Activated CD8-positive, alpha-beta memory T cell treated with anti-CD3 and anti-CD28 coated beads, Interleukin-2, amount 50 U/mL, for 1 hour (primary cell): ENCODE measurements around the gene WRAP73.

Experiments
- DNase-seq: peaks from one replicate; pipeline ENCODE4 v3.0.0-alpha.2; 2020; ENCODE audit errors: extremely low read depth

Gene WRAP73, protein sequence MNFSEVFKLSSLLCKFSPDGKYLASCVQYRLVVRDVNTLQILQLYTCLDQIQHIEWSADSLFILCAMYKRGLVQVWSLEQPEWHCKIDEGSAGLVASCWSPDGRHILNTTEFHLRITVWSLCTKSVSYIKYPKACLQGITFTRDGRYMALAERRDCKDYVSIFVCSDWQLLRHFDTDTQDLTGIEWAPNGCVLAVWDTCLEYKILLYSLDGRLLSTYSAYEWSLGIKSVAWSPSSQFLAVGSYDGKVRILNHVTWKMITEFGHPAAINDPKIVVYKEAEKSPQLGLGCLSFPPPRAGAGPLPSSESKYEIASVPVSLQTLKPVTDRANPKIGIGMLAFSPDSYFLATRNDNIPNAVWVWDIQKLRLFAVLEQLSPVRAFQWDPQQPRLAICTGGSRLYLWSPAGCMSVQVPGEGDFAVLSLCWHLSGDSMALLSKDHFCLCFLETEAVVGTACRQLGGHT

DNA sequence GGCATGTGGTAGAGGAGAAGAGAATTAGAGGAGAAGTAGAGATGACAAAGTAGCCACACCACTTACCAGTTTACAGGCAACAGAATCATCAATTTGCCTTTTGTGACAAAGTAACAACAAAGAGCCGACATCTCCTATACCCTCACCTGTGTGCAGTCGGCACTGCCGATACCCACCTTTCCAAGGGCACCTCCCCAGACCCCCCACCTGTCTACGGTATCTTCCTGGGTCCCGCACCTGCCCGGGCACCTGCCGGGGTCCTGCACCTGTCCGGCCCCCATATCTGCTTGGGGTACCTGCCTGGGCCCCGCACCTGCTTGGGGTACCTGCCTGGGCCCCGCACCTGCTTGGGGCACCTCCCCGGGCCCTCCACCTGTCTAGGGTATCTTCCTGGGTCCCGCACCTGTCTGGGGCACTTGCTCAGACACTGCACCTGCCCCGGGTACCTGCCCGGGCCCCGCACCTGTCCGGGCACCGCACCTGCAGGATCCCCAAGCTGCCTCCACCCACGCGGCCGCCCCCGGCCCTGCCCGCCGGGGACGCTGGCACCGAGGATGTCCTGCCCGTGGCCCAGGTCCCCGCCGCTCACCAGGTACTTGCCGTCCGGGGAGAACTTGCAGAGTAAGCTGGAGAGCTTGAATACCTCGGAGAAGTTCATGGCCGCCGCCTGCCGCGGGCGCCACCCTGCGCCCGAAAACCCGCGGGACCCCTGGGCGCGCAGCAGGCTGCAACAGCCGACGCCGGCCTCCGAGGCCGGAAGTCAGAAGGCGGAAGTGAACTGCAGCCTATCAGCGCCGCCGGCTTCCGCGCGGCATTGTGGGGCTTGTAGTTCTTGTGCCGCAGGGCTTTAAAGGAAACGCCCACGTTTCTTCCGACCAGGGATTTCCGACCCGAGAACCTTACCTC lies at the start of gene WRAP73:
Gene WRAP73 (minus strand): TSS at position 762 of the 906 bp plus-strand sequence. CDS start 104 bp downstream, at position 658.
- peak; percentile 55 for DNase-seq

DNA sequence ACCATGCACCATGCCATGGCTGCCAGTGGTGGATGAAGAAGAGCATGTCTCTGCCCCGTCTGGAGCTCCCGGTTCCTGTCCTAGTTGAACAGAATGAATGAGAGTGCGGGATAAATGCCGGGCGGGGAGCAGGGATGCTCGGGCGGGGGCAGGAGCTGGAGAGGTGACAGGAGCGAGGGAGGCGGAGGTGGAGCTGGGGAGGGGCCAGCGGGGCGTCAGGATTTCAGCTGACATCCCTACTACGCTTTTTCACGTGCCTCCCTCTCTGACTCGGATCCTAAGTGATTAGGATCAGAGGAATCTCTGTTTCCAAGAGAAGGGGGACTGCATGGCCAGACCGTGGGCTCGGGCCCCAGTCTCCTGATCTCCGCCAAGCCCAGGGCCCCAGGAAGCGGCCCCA lies 49.7 kb upstream of the WRAP73 start:
- DNase-seq = no peak

DNA sequence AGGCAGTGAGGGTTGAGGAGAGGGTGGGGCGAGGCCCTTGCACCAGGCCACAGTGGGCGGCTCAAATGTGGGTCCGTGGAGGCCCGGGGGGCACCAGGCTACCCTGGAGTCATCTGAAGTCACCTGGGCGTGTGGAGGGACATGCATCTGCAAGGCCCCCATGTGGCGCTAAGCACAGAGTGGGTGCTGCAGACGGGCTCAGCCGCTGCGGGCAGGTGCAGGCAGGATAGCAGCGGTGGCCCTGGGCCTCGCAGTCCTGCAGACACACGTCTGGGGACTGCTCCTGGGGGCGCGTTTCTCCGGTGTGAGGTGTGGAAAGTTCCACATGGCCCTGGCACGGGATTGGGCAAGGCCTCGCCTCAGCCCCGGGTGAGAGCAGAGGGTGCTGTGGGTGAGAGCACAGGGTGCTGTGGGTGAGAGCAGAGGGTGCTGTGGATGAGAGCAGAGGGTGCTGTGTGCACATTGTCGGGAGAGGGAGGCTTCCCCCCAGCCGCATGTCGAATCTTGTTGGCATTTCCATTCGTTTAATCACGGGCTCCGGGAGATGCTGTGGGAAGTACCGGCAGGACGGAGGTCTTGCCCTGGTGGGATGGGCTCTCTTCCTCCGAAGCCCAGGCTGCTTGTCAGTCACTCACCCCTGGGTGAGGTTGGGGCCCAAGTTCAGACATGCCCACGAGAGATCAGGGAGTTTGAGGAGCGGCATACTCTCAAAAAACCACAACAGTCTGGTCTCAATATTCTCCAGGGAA lies 48.9 kb upstream of the WRAP73 start:
- no peak for DNase-seq

DNA sequence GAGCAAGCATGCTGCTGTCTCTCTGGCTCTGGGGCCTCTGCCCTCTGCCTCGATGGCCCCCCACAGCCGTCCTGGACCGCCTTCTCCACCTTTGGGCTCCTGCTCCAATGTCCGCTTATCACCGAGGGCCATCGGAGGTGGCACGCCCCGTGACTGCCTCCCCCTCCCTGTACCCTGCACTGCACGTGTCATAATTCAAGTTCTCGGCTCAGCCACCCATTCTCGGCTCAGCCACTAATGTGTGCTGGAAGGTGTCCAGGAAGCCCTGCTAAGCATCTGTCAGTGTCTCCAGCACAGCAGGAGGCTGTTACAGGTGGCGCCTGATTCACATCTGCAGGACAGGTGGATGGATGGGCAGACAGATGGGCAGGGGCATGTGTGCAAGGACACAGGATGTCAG lies 47.9 kb upstream of the WRAP73 start:
- no peak for DNase-seq

DNA sequence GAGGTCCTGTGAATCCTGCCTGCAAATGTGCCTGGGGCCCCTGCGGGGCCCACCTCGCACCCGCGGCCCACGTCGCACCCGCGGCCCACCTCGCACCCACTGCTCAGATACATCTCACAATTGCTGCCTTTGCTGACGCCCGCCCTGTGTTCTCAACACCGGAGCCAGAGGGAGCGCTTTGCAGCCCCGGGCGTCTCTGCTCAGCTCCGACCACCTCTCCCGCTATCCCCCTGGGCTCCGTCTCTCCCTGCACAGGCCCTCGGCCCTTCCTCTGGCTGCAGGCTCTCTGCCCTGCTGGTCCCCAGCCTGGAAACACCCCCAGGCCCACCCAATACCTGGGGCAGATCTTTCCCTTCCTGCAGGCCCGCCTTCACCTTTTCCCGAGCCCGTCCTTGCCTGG lies 47.2 kb upstream of the WRAP73 start:
- DNase-seq = no peak

DNA sequence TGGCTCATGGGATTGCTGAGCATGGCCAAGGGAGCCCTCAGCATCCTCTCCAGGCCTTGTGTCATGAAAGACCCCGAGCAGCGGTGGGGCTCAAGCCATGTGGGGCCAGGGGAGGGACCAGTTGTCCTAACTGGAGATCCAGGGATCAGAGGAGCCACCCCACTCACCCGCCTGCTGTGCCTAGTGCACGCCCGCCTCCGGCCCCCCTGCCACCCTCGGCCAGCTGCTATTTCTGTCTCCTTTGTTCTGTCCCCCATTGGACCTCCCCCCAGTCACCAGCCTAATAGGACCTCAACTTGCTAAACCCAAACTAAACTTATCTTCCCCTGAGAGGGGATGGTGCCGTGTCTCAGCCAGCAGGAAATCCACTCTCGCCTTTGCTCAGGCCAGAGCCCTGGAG lies 46.8 kb upstream of the WRAP73 start:
- DNase-seq = no peak

DNA sequence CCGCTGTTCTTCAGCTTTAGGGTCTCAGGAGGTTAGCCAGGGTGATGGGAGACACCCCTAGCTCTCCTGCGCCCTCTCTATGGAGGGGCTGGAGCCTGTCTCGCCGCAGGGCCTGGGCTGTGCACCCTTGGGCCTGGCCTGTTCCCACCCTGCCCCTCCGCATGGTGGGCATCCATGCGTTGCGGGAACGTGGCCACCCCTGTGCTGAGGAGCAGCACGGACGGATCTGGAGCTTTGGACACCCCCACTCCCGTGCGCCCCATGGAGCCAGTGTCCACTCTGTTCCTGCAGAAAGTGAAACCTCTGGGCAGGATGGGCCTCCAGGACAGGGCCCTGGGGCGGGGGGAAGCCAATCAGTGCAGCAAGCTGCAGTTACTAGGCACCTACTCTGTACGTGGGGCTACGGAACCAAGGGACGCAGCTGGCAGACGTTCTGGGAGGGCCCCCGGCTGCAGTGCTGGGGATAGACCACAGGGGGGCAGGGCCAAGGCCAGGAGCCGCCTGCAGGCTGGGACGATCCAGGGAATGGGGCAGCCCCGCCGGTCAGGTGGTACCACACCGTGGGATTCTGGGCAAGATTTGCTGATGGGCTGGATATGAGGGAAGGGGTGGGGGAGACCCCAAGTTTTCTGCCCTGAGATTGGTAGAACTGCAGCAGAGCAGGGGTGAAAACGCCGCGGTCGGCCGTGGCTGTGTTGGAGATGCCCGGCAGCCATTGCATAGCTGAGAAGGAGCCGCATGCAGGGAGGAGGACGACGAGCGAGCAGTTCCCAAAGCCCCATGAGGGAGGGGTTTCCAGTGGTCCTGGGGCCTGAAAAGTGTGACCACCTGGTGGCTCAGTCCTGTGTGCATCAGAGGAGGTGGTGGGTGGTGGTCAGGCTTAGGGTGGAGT lies 45.7 kb upstream of the WRAP73 start:
- DNase-seq = no peak

DNA sequence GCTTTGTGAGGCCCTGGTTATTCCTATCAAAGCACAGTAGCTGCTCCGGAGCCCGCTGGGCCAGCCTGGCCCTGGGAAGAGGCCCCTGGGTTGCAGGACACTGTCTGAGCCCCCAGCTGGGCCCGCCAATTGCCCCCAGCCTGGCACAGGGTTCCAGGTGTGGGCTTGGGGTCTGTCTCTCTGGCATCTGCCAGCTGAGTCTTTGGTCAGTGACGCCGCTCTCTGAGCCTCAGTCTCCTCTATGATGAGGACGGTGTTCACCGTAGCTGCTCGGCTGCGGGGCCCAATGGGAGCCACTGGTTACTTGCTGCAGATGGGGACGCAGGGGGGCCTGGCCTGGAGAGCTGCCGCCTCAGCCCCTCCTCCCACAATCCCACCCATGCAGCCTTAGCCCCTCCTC lies 43.4 kb upstream of the WRAP73 start:
- no peak for DNase-seq

DNA sequence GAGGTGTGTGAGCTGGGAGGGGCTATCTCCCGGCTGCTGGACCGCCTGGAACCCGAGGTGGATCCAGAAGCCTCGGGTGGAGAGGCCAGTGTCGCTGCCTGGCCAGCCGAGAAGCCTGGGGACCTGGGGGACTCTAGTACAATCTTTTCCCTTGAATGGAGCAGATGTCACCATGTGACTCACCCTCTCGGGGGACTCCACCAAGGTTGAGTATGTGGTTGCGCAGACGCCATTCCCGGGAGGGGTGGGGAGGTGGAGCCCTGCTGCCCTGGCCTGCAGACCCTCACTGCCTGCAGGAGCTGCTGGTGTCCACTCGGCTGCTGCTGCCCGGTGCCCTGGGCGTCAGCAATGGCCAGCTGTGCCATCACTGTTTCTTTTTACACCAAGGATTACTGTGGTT lies 42.7 kb upstream of the WRAP73 start:
- no peak for DNase-seq

DNA sequence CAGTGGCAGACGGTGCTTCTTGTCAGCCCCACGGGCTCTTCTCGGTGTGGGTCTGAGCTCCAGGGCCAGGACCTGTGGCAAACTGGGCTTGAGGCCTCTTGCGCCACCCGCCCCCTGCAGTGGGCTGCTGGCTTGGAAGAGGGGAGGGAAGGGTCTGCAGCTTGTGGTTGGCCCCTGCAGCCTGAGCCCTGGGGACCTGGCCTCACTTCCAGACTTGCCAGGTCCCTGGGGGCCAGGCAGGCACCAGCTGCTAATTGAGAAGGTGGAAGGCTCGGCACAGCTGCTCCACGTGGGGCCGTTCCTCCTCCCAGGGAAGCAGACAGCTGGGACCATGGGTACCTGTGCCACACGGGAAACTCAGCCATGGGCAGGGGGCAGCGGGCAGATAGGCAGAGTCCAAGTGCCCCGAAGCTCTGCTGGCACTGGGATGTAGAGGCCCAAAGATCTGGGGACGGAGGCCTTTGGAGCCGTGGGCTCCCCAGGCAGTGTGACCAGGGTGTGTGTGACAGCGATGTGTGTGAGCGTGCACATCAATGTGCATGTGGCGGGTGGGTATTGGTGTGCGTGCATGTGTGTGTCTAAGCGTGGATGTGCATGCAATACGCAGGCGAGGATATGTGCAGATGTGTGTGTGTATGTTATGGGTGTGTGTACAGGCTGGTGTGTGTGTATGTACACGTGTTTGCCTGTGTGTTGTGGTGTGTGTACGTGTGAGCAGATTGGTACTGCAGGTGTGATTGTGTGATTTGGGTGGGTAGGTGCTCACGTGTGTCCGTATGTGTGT lies 41.7 kb upstream of the WRAP73 start:
- DNase-seq = no peak

DNA sequence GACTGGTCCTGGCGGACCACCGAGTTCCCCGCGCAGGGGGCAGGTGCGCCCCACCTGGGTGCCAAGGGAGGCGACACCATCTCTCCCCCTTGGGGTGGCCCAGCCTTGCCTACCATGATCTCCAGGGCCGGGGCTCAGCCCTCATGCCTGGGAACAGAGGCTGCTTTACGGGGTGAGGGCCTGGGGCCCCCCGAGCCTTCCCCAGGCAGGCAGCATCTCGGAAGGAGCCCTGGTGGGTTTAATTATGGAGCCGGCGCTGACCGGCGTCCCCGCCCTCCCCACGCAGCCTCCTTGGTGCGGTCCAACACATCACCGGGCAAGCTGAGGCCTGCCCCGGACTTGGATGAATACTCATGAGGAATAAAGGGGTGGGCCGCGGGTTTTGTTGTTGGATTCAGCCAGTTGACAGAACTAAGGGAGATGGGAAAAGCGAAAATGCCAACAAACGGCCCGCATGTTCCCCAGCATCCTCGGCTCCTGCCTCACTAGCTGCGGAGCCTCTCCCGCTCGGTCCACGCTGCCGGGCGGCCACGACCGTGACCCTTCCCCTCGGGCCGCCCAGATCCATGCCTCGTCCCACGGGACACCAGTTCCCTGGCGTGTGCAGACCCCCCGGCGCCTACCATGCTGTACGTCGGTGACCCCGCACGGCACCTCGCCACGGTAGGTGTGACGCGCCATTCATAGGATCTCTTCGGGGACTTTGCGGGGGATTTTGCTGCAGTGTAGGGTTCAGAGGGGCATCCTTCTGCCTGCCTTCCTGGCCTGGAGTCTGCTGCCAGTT lies 40.6 kb upstream of the WRAP73 start:
- DNase-seq = no peak

DNA sequence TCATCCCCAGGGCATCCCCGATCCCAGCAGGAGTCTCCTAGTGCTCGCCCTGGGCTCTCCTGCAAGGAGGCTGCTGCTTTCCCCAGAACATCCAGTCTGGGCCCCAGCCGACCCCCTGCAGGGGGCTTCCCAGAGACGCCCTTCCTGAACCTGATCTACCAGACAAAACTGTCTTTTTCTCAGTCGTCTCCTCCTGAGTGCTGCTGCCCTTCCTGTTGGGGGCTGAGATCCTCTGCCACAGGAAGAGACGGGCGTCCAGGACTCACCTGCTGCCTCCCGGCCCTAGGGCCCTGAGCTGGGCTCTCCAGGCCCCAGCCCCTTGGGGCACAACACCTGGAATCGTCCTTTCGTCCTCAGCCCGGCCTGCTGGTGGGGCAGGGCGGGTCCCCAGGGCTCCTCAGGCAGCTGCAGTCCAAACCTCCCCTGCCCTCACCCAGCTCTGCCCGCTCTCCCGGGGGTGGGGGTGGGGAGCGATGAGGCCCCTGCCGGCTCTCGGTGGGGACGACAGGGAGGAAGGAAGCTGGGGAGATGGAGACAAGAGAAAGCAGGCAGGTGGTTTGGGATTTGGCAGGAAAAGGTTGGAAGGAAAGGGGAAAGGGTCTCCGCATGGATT lies 39.3 kb upstream of the WRAP73 start:
- DNase-seq = no peak

DNA sequence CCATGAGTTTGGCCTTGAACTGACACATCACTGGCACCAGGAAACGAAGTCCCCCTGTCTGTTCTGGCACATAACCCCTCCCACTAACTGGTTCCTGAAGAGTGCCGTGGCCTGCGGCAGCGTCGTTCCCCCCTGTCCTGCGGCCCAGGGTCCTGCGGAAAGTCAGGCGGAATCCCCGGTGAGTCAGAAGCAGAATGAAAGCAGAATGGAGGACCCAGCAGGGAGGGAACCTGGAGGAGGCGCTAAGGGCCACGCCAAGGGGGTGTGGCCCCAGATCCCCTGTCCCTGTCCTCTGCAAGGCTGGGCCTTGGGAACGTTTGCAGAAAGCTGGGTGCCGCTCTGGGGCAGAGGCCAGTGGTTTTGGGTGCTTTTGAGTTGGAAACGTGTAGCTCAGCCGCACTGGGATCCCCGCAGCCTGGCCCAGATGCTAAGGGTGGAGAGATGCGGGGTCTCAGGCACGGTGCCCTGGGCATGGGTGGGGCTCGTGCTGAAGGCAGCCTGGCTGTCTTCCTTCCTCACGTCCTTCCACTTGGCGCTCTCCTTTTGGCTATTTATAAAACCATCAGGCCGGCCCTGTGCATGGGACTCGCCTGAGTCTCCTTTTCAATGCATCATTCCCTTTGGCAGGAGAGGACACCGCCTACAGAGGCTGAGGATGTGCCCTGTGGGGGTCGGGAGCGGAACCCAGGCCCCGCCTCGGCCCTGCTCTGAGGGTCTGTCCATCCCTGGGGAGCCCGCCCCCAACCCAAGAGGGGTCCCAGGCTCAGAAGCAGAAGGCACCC lies 38.6 kb upstream of the WRAP73 start:
- no peak for DNase-seq

DNA sequence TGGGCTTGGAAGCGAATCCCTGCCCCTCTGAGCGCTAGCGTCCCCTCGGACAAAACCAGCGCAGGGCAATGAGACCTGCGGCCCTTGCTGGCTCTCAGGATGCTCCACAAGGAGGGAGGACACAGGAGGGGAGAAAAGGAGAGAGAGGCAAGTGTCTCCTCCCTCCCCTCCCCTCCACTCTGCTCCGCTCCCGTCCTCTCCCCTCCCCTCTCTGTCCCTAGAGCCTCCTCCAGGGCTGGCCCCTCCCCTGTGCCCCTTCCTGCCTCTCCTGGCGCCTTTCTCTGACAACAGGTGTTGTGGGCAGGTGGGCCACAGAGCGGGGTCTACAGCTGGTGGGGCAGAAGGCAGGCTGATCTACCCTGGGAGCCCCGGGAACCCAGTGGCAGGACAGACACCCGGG lies 37.6 kb upstream of the WRAP73 start:
- DNase-seq = no peak

DNA sequence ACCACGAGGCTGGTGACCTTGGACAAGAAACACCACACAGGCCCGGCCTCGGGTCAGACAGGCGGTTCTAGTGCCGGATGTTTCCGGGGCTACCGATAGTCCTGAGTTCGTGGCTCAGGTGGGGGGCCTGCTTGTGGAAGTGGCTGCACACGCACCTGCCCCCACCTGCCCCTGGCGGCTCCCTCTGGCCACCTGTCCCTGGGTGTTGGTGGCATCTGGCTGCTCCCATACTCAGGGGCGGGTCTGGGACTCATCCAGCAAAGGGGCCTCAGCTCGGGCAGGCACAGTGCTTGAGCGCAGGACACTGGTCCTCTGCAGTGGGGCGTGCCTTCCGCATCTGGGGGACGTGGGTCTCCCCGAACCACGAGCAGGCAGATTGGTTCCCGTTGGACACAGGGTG lies 36.0 kb upstream of the WRAP73 start:
- no peak for DNase-seq

DNA sequence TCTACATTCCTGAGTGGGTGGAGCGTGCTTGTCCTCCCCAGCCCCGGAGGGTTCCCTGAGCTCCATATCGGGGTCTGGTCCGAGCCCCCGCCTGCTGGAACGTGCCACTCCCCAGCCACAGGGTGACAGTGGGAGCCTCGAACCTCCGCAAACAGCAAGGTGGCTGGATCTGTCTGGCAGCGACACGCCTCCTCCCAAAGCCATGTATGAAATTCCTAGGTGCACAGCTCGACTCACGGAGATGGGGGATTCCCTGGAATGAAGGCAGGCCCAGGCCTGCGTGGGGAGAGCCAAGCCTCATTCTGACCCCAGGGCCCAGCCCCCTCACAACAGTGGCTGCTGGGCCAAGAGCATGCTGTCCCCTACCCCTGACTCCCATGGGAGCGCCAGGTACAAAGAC lies 35.3 kb upstream of the WRAP73 start:
- no peak for DNase-seq

DNA sequence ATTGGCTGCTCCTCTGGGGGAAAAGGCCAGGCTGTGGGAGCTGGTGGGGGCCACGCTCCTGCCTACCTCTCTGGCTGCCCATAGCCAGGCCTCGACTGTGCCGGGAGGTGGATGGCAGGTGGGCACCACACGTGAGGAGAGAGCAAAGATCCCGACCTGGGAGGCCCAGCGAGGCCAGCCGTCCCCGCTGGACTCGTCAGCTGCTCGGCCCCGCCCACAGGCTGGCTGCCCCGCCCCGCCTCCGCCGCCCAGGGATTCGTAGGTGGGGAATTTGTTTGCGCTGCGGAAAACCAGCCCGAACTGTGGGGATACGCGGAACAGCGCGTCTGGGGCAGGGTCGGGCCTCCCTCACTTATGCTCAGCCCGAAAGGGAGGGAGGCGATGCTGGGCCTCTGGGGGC lies 34.1 kb upstream of the WRAP73 start:
- DNase-seq = no peak

DNA sequence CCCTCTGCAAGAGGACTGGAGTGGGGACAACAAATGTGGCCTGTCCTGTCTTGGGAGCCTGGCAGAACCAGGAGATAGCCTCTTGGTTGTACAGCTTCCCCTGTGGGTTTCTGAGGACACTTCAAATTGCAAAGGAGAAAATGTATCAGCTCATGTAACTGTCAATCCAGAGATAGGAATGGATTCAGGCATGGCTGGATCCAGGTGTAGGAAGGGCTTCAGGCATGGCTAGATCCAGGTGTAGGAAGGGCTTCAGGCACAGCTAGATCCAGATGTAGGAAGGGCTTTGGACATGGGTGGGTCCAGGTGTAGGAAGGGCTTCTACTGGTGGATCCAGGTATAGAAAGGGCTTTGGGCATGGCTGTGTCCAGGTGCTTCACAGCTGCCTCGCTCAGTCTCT lies 33.3 kb upstream of the WRAP73 start:
- no peak for DNase-seq
